ENCODE results near the gene PRSS33.

The PRSS33 gene

GRCh38 chr16:2773188-2773968 is 14.0 kb downstream of the PRSS33 start:
- H3K9ac ChIP-seq (ENCODE audit: low read length), result no peak overlapping the region
- no peaks in the 10 kb centered on the region for H3K27me3 ChIP-seq (replicated peaks; ENCODE audit: control insufficient read depth, insufficient read depth, low read length)
- peaks cover 63% of the 10 kb centered on the region for H3K36me3 ChIP-seq (ENCODE audit: control insufficient read depth, insufficient read depth, low read length, severe bottlenecking)
- H3K4me3 ChIP-seq (ENCODE audit: low read length), result no peak overlapping the region
- H3K9me3 ChIP-seq (ENCODE audit: control insufficient read depth, low read length), result no peaks in the 10 kb centered on the region
- peaks cover 52% of the 10 kb centered on the region for H3K4me1 ChIP-seq (ENCODE audit: control insufficient read depth, insufficient read depth, low read length)
- no peak for DNase-seq (ENCODE audit: low read depth)

- no peak overlapping the region for H3K9ac ChIP-seq (ENCODE audit: low read length)
- H3K4me1 ChIP-seq (ENCODE audit: control insufficient read depth, insufficient read depth, low read length), result peaks cover 63% of the 10 kb centered on the region
- H3K4me3 ChIP-seq (ENCODE audit: low read length), result no peak overlapping the region
- no peak for DNase-seq (ENCODE audit: low read depth)
- peaks cover 79% of the 10 kb centered on the region for H3K36me3 ChIP-seq (ENCODE audit: control insufficient read depth, insufficient read depth, low read length, severe bottlenecking)
- no peaks in the 10 kb centered on the region for H3K9me3 ChIP-seq (ENCODE audit: control insufficient read depth, low read length)
- no peaks in the 10 kb centered on the region for H3K27me3 ChIP-seq (replicated peaks; ENCODE audit: control insufficient read depth, insufficient read depth, low read length)
Measured at GRCh38 chr16:2771496-2772402, 15.6 kb downstream of the PRSS33 start.

GRCh38 chr16:2770057-2770951 is 17.1 kb downstream of the PRSS33 start:
- peaks cover 52% of the 10 kb centered on the region for H3K4me1 ChIP-seq (ENCODE audit: control insufficient read depth, insufficient read depth, low read length)
- no peak for DNase-seq (ENCODE audit: low read depth)
- peak overlapping the region; percentile 19 for H3K9ac ChIP-seq (ENCODE audit: low read length)
- no peaks in the 10 kb centered on the region for H3K9me3 ChIP-seq (ENCODE audit: control insufficient read depth, low read length)
- peaks cover 93% of the 10 kb centered on the region for H3K36me3 ChIP-seq (ENCODE audit: control insufficient read depth, insufficient read depth, low read length, severe bottlenecking)
- H3K4me3 ChIP-seq (ENCODE audit: low read length), result no peak overlapping the region
- H3K27me3 ChIP-seq (replicated peaks; ENCODE audit: control insufficient read depth, insufficient read depth, low read length), result no peaks in the 10 kb centered on the region

- peaks cover 95% of the 10 kb centered on the region for H3K36me3 ChIP-seq (ENCODE audit: control insufficient read depth, insufficient read depth, low read length, severe bottlenecking)
- H3K9ac ChIP-seq (ENCODE audit: low read length), result peak overlapping the region; percentile 19
- no peaks in the 10 kb centered on the region for H3K9me3 ChIP-seq (ENCODE audit: control insufficient read depth, low read length)
- H3K4me1 ChIP-seq (ENCODE audit: control insufficient read depth, insufficient read depth, low read length), result peaks cover 49% of the 10 kb centered on the region
- no peaks in the 10 kb centered on the region for H3K27me3 ChIP-seq (replicated peaks; ENCODE audit: control insufficient read depth, insufficient read depth, low read length)
- peak overlapping the region; percentile 33 for H3K4me3 ChIP-seq (ENCODE audit: low read length)
- no peak for DNase-seq (ENCODE audit: low read depth)
Measured at GRCh38 chr16:2769675-2770056, 17.7 kb downstream of the PRSS33 start.

- H3K9me3 ChIP-seq (ENCODE audit: control insufficient read depth, low read length), result no peaks in the 10 kb centered on the region
- peaks cover 95% of the 10 kb centered on the region for H3K36me3 ChIP-seq (ENCODE audit: control insufficient read depth, insufficient read depth, low read length, severe bottlenecking)
- peaks cover 49% of the 10 kb centered on the region for H3K4me1 ChIP-seq (ENCODE audit: control insufficient read depth, insufficient read depth, low read length)
- H3K9ac ChIP-seq (ENCODE audit: low read length), result peak overlapping the region; percentile 49
- H3K4me3 ChIP-seq (ENCODE audit: low read length), result peak overlapping the region; percentile 33
- no peak for DNase-seq (ENCODE audit: low read depth)
- H3K27me3 ChIP-seq (replicated peaks; ENCODE audit: control insufficient read depth, insufficient read depth, low read length), result no peaks in the 10 kb centered on the region
Measured at GRCh38 chr16:2769100-2769529, 18.2 kb downstream of the PRSS33 start.

GRCh38 chr16:2768403-2769089 is 18.8 kb downstream of the PRSS33 start:
- peak overlapping the region; percentile 33 for H3K4me3 ChIP-seq (ENCODE audit: low read length)
- no peaks in the 10 kb centered on the region for H3K27me3 ChIP-seq (replicated peaks; ENCODE audit: control insufficient read depth, insufficient read depth, low read length)
- DNase-seq (ENCODE audit: low read depth), result no peak
- peak overlapping the region; percentile 49 for H3K9ac ChIP-seq (ENCODE audit: low read length)
- no peaks in the 10 kb centered on the region for H3K9me3 ChIP-seq (ENCODE audit: control insufficient read depth, low read length)
- H3K36me3 ChIP-seq (ENCODE audit: control insufficient read depth, insufficient read depth, low read length, severe bottlenecking), result peaks cover 95% of the 10 kb centered on the region
- peaks cover 49% of the 10 kb centered on the region for H3K4me1 ChIP-seq (ENCODE audit: control insufficient read depth, insufficient read depth, low read length)

- no peak for DNase-seq (ENCODE audit: low read depth)
- Histone ChIP-seq H3K27me3 (replicated peaks; ENCODE audit: control insufficient read depth, insufficient read depth, low read length) (no peaks in the 10 kb centered on the region), H3K4me1 (ENCODE audit: control insufficient read depth, insufficient read depth, low read length) (peaks cover 47% of the 10 kb centered on the region), H3K4me3 (ENCODE audit: low read length) (no peak overlapping the region), H3K36me3 (ENCODE audit: control insufficient read depth, insufficient read depth, low read length, severe bottlenecking) (peaks cover 95% of the 10 kb centered on the region), H3K9me3 (ENCODE audit: control insufficient read depth, low read length) (no peaks in the 10 kb centered on the region), H3K9ac (ENCODE audit: low read length) (peak overlapping the region; percentile 16)
Measured at GRCh38 chr16:2767891-2768290, 19.5 kb downstream of the PRSS33 start.

- Histone ChIP-seq H3K27me3 (replicated peaks; ENCODE audit: control insufficient read depth, insufficient read depth, low read length) (no peaks in the 10 kb centered on the region), H3K9ac (ENCODE audit: low read length) (peak overlapping the region; percentile 16), H3K4me1 (ENCODE audit: control insufficient read depth, insufficient read depth, low read length) (peaks cover 45% of the 10 kb centered on the region), H3K4me3 (ENCODE audit: low read length) (no peak overlapping the region), H3K36me3 (ENCODE audit: control insufficient read depth, insufficient read depth, low read length, severe bottlenecking) (peaks cover 98% of the 10 kb centered on the region), H3K9me3 (ENCODE audit: control insufficient read depth, low read length) (no peaks in the 10 kb centered on the region)
- DNase-seq (ENCODE audit: low read depth), result no peak
Measured at GRCh38 chr16:2767140-2767731, 20.1 kb downstream of the PRSS33 start.

- Histone ChIP-seq H3K27me3 (replicated peaks; ENCODE audit: control insufficient read depth, insufficient read depth, low read length) (no peaks in the 10 kb centered on the region), H3K9me3 (ENCODE audit: control insufficient read depth, low read length) (no peaks in the 10 kb centered on the region), H3K36me3 (ENCODE audit: control insufficient read depth, insufficient read depth, low read length, severe bottlenecking) (peaks cover 99% of the 10 kb centered on the region)
Measured at GRCh38 chr16:2766430-2767139, 20.8 kb downstream of the PRSS33 start.

More at GRCh38 chr16:2766430-2767139, 20.8 kb downstream of the PRSS33 start:
- H3K4me3 ChIP-seq (ENCODE audit: low read length), result no peak overlapping the region
- DNase-seq (ENCODE audit: low read depth), result no peak
- peaks cover 45% of the 10 kb centered on the region for H3K4me1 ChIP-seq (ENCODE audit: control insufficient read depth, insufficient read depth, low read length)
- no peak overlapping the region for H3K9ac ChIP-seq (ENCODE audit: low read length)

Measured in adipocyte (in vitro differentiated cells).